ENCODE data around the gene KCNK10.
A peak's percentile ranks its signal among the peaks of the same experiment; 100 is the strongest.

KCNK10 gene

GRCh38 chr14:88225721-88226120 lies 97.3 kb downstream of the KCNK10 start:
- no peak for DNase-seq (ENCODE audit: low read depth)

GRCh38 chr14:88218119-88218915 lies 104.8 kb downstream of the KCNK10 start:
- DNase-seq (ENCODE audit: low read depth) = no peak

- no peak for DNase-seq (ENCODE audit: low read depth)
These were observed 110.4 kb downstream of the KCNK10 start for GRCh38 chr14:88212691-88213090.

GRCh38 chr14:88210426-88210825 lies 112.6 kb downstream of the KCNK10 start:
- no peak for DNase-seq (ENCODE audit: low read depth)

- DNase-seq (ENCODE audit: low read depth) = no peak
These were observed 113.8 kb downstream of the KCNK10 start for GRCh38 chr14:88209273-88209672.

- no peak for DNase-seq (ENCODE audit: low read depth)
These were observed 114.2 kb downstream of the KCNK10 start for GRCh38 chr14:88208858-88209257.

- DNase-seq (ENCODE audit: low read depth) = no peak
These were observed 118.8 kb downstream of the KCNK10 start for GRCh38 chr14:88204221-88204620.

- DNase-seq (ENCODE audit: low read depth) = no peak
These were observed 119.8 kb downstream of the KCNK10 start for GRCh38 chr14:88203291-88203690.

- no peak for DNase-seq (ENCODE audit: low read depth)
These were observed 120.8 kb downstream of the KCNK10 start for GRCh38 chr14:88202286-88202685.

GRCh38 chr14:88201851-88202250 lies 121.2 kb downstream of the KCNK10 start:
- no peak for DNase-seq (ENCODE audit: low read depth)

GRCh38 chr14:88199882-88200281 lies 123.2 kb downstream of the KCNK10 start:
- DNase-seq (ENCODE audit: low read depth) = no peak

- no peak for DNase-seq (ENCODE audit: low read depth)
These were observed 124.6 kb downstream of the KCNK10 start for GRCh38 chr14:88198446-88198845.

GRCh38 chr14:88196925-88197324 lies 126.1 kb downstream of the KCNK10 start:
- no peak for DNase-seq (ENCODE audit: low read depth)

- DNase-seq (ENCODE audit: low read depth) = no peak
These were observed 126.8 kb downstream of the KCNK10 start for GRCh38 chr14:88196116-88196890.

- no peak for DNase-seq (ENCODE audit: low read depth)
These were observed 127.4 kb downstream of the KCNK10 start for GRCh38 chr14:88195676-88196075.

- no peak for DNase-seq (ENCODE audit: low read depth)
These were observed 128.5 kb downstream of the KCNK10 start for GRCh38 chr14:88194531-88194930.

- no peak for DNase-seq (ENCODE audit: low read depth)
These were observed 131.5 kb downstream of the KCNK10 start for GRCh38 chr14:88191605-88192004.

GRCh38 chr14:88189417-88190191 lies 133.5 kb downstream of the KCNK10 start:
- DNase-seq (ENCODE audit: low read depth) = peak; percentile 80

GRCh38 chr14:88188745-88189416 lies 134.2 kb downstream of the KCNK10 start:
- DNase-seq (ENCODE audit: low read depth) = peak; percentile 2

GRCh38 chr14:88185843-88186242 lies 137.2 kb downstream of the KCNK10 start:
- no peak for DNase-seq (ENCODE audit: low read depth)

- no peak for DNase-seq (ENCODE audit: low read depth)
These were observed 138.1 kb downstream of the KCNK10 start for GRCh38 chr14:88184956-88185355.

GRCh38 chr14:88181072-88181471 lies 142.0 kb downstream of the KCNK10 start:
- no peak for DNase-seq (ENCODE audit: low read depth)

Measured in EH (cell line).